H1 (cell line): ENCODE measurements around the gene DENND1A. TPM values are rescaled to one million over a fixed set of nuclear protein-coding genes. Genes with fewer than 3 reads are reported as not detected.

Experiments used
- ASH2L ChIP-seq: fragments of 200-600, 300-600 bp; sonication (generic); IDR thresholded peaks from one replicate; pipeline ENCODE4 v1.7.1; 2017; ENCODE audit warnings: low read length
- EGR1 ChIP-seq: IDR thresholded peaks from 2 replicates; pipeline ENCODE4 v1.6.1; 2011; ENCODE audit warnings: low read depth, low read length, borderline replicate concordance
- KDM1A ChIP-seq: fragments of 200-600, 300-600 bp; sonication (generic); IDR thresholded peaks from 2 replicates; pipeline ENCODE4 v1.7.1; 2016; ENCODE audit warnings: mild to moderate bottlenecking, low read length, borderline replicate concordance
- NRF1 ChIP-seq: IDR thresholded peaks from 2 replicates; pipeline ENCODE4 v1.6.1; 2011; ENCODE audit warnings: mild to moderate bottlenecking, low read depth, low read length, improper control_type of control experiment
- polyA plus RNA-seq, 7 experiments: library from polyadenylated mRNA; depleted of rRNA in 3 of 7; stranded (reverse) in 5 of 7; unstranded in 2 of 7; fragments of >200 nt in 5 of 7; fragments of 200-250 nt in 2 of 7; gene quantifications; 1 replicate in 5 of 7; 2 replicates in 1 of 7; 4 replicates in 1 of 7; pipeline versions ENCODE4 v1.2.1 to v1.2.3, GENCODE V29; 2011 to 2013; ENCODE audit warnings: missing spikeins in 2 of 7, mixed read lengths in 2 of 7
- total RNA-seq: library from RNA; stranded (reverse); fragmentation: NEBNext Ultra II Directional; extraction: Animal tissue kit (Norgen Biotek cat#: 25700); gene quantifications from 2 replicates; pipeline ENCODE4 v1.2.1, GENCODE V29; 2021
- TF ChIP-seq, protein P1 (sequence below): fragments of 300-600 bp; sonication (generic); IDR thresholded peaks from 2 replicates; pipeline ENCODE4 v1.7.1; 2012; ENCODE audit warnings: low read length, moderate library complexity, mild to moderate bottlenecking, inconsistent platforms; ENCODE audit not compliant: insufficient replicate concordance
- TF ChIP-seq, protein P2 (sequence below): IDR thresholded peaks from 2 replicates; pipeline ENCODE4 v1.6.1; 2012; ENCODE audit warnings: inconsistent platforms

The DENND1A gene
- total and polyA plus RNA-seq, 2 of the 8 experiments (the other 6 are each of a cell fraction or from before 2014, with no cell fraction given), result 24.1 to 26.4 TPM

DNA sequence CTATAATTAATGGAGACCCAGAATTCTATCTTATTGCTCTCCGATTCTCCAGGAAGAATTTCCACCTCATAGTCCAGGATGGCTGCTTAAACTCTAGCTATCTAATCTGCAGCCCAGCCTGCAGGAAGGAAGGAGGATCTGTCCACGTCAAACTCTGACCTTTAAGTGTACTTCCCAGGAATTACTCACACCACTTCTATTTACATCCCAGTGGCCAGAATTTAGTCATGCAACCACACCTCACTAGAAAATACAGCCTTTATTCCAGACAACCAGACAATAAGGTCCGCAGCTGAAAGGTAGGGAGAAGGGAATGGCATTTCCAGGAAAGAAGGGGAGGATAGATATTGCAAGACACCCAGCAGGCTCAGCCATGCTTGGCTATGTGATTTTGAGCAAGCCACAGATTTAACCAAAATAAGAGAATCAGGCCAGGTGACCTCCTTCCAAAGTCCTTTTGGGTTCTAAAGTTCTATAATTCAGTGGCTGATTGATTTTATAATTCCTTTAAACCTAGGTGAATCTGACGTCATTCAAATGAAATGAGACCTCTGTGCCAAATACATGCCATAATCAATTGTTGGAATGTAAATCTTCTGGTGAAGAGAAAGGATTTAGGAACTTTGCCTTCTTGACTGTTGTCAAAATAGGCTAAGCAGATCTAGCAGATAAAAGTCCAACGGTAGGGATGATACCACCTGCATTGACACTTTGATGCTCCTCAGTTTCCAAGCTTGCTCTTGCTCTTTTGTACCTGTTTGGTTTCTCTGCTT is 3.7 kb upstream of the DENND1A start (continued):
- TF ChIP-seq, protein P1, sequence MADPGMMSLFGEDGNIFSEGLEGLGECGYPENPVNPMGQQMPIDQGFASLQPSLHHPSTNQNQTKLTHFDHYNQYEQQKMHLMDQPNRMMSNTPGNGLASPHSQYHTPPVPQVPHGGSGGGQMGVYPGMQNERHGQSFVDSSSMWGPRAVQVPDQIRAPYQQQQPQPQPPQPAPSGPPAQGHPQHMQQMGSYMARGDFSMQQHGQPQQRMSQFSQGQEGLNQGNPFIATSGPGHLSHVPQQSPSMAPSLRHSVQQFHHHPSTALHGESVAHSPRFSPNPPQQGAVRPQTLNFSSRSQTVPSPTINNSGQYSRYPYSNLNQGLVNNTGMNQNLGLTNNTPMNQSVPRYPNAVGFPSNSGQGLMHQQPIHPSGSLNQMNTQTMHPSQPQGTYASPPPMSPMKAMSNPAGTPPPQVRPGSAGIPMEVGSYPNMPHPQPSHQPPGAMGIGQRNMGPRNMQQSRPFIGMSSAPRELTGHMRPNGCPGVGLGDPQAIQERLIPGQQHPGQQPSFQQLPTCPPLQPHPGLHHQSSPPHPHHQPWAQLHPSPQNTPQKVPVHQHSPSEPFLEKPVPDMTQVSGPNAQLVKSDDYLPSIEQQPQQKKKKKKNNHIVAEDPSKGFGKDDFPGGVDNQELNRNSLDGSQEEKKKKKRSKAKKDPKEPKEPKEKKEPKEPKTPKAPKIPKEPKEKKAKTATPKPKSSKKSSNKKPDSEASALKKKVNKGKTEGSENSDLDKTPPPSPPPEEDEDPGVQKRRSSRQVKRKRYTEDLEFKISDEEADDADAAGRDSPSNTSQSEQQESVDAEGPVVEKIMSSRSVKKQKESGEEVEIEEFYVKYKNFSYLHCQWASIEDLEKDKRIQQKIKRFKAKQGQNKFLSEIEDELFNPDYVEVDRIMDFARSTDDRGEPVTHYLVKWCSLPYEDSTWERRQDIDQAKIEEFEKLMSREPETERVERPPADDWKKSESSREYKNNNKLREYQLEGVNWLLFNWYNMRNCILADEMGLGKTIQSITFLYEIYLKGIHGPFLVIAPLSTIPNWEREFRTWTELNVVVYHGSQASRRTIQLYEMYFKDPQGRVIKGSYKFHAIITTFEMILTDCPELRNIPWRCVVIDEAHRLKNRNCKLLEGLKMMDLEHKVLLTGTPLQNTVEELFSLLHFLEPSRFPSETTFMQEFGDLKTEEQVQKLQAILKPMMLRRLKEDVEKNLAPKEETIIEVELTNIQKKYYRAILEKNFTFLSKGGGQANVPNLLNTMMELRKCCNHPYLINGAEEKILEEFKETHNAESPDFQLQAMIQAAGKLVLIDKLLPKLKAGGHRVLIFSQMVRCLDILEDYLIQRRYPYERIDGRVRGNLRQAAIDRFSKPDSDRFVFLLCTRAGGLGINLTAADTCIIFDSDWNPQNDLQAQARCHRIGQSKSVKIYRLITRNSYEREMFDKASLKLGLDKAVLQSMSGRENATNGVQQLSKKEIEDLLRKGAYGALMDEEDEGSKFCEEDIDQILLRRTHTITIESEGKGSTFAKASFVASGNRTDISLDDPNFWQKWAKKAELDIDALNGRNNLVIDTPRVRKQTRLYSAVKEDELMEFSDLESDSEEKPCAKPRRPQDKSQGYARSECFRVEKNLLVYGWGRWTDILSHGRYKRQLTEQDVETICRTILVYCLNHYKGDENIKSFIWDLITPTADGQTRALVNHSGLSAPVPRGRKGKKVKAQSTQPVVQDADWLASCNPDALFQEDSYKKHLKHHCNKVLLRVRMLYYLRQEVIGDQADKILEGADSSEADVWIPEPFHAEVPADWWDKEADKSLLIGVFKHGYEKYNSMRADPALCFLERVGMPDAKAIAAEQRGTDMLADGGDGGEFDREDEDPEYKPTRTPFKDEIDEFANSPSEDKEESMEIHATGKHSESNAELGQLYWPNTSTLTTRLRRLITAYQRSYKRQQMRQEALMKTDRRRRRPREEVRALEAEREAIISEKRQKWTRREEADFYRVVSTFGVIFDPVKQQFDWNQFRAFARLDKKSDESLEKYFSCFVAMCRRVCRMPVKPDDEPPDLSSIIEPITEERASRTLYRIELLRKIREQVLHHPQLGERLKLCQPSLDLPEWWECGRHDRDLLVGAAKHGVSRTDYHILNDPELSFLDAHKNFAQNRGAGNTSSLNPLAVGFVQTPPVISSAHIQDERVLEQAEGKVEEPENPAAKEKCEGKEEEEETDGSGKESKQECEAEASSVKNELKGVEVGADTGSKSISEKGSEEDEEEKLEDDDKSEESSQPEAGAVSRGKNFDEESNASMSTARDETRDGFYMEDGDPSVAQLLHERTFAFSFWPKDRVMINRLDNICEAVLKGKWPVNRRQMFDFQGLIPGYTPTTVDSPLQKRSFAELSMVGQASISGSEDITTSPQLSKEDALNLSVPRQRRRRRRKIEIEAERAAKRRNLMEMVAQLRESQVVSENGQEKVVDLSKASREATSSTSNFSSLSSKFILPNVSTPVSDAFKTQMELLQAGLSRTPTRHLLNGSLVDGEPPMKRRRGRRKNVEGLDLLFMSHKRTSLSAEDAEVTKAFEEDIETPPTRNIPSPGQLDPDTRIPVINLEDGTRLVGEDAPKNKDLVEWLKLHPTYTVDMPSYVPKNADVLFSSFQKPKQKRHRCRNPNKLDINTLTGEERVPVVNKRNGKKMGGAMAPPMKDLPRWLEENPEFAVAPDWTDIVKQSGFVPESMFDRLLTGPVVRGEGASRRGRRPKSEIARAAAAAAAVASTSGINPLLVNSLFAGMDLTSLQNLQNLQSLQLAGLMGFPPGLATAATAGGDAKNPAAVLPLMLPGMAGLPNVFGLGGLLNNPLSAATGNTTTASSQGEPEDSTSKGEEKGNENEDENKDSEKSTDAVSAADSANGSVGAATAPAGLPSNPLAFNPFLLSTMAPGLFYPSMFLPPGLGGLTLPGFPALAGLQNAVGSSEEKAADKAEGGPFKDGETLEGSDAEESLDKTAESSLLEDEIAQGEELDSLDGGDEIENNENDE, result no peak
- TF ChIP-seq EGR1 (no peak), ASH2L (no peak), KDM1A (no peak), NRF1 (no peak)
- TF ChIP-seq, protein P2, sequence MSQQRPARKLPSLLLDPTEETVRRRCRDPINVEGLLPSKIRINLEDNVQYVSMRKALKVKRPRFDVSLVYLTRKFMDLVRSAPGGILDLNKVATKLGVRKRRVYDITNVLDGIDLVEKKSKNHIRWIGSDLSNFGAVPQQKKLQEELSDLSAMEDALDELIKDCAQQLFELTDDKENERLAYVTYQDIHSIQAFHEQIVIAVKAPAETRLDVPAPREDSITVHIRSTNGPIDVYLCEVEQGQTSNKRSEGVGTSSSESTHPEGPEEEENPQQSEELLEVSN, result no peak
